IMR-90 (cell line): ENCODE data around the gene ASB13. TPM values are rescaled to one million over a fixed set of nuclear protein-coding genes. Genes with fewer than 3 reads are reported as not detected.

Experiments used
- ATAC-seq: fragments of 200-7000 bp; cut with Tn5 transposase; 2 replicates; pipeline ENCODE4 v1.9.1; 2020; ENCODE audit warnings: low read depth, mild to moderate bottlenecking, moderate library complexity
- BruUV-seq: library from RNA; stranded (reverse); fragments of 400-500 nt; replicated peaks from 2 replicates; lab custom pipeline; 2021; lab: Mats Ljungman, UMichigan
- CTCF ChIA-PET: fragments of 300-600 bp; formaldehyde crosslinking; extraction: SDS; loops from one replicate; lab custom pipeline; 2021; ENCODE audit warnings: antibody characterized with exemption; lab: Yijun Ruan, JAX
- POLR2A ChIA-PET: fragments of 300-600 bp; sonication (Branson Sonifier 250); formaldehyde crosslinking; loops from one replicate; lab custom pipeline; 2022; ENCODE audit warnings: antibody characterized with exemption; ENCODE audit not compliant: unreplicated experiment; lab: Charles Lee
- DNase-seq: peaks from one replicate; pipeline ENCODE4 v3.0.0; 2013
- H2AFZ ChIP-seq: replicated peaks from 2 replicates; pipeline ENCODE3; 2013; ENCODE audit warnings: low read length, mild to moderate bottlenecking; ENCODE audit not compliant: poor library complexity
- H2AK5ac ChIP-seq: 2 replicates; pipeline ENCODE4 v1.6.1; 2013; ENCODE audit warnings: low read depth, low read length, inconsistent platforms
- H2AK9ac ChIP-seq: replicated peaks from 2 replicates; pipeline ENCODE3; 2013; ENCODE audit warnings: mild to moderate bottlenecking, low read depth, low read length, moderate library complexity; ENCODE audit not compliant: poor library complexity
- H2BK120ac ChIP-seq: 2 replicates; pipeline ENCODE4 v1.6.1; 2013; ENCODE audit warnings: low read depth, low read length, inconsistent platforms
- H2BK15ac ChIP-seq: 3 replicates; pipeline ENCODE4 v1.6.1; 2013; ENCODE audit warnings: low read depth, low read length, inconsistent platforms
- H2BK20ac ChIP-seq: 2 replicates; pipeline ENCODE4 v1.6.1; 2013; ENCODE audit warnings: low read depth, mild to moderate bottlenecking, inconsistent platforms, low read length, moderate library complexity
- H2BK5ac ChIP-seq: 2 replicates; pipeline ENCODE4 v1.6.1; 2013; ENCODE audit warnings: mild to moderate bottlenecking, low read depth, low read length, inconsistent platforms; ENCODE audit not compliant: poor library complexity, severe bottlenecking
- H3K14ac ChIP-seq: replicated peaks from 2 replicates; pipeline ENCODE4 v1.6.1; 2013; ENCODE audit warnings: low read depth, low read length, inconsistent platforms
- H3K18ac ChIP-seq: 2 replicates; pipeline ENCODE4 v1.6.1; 2013; ENCODE audit warnings: low read depth, low read length, control low read depth
- H3K23ac ChIP-seq: 2 replicates; pipeline ENCODE4 v1.6.1; 2013; ENCODE audit warnings: low read depth, low read length, inconsistent platforms
- H3K27ac ChIP-seq: 2 replicates; pipeline ENCODE4 v1.5.1; 2013; ENCODE audit warnings: mild to moderate bottlenecking, control low read depth, low read length; ENCODE audit not compliant: insufficient read depth
- H3K27me3 ChIP-seq: 2 replicates; pipeline ENCODE4 v1.6.1; 2013; ENCODE audit warnings: low read length; ENCODE audit not compliant: control insufficient read depth, insufficient read depth
- H3K36me3 ChIP-seq: 2 replicates; pipeline ENCODE4 v1.6.1; 2013; ENCODE audit warnings: low read length, mixed read lengths; ENCODE audit not compliant: control insufficient read depth, insufficient read depth
- H3K4ac ChIP-seq: 2 replicates; pipeline ENCODE4 v1.6.1; 2013; ENCODE audit warnings: low read depth, low read length, inconsistent platforms
- H3K4me1 ChIP-seq: 2 replicates; pipeline ENCODE4 v1.6.1; 2013; ENCODE audit warnings: low read length, mixed read lengths; ENCODE audit not compliant: control insufficient read depth, insufficient read depth
- H3K4me2 ChIP-seq: 2 replicates; pipeline ENCODE4 v1.6.1; 2013; ENCODE audit warnings: low read depth, mild to moderate bottlenecking, control low read depth, low read length, moderate library complexity
- H3K4me3 ChIP-seq: 2 replicates; pipeline ENCODE4 v1.5.1; 2013; ENCODE audit warnings: low read depth, mild to moderate bottlenecking, control low read depth, low read length, moderate library complexity; ENCODE audit not compliant: insufficient read depth
- H3K56ac ChIP-seq: 2 replicates; pipeline ENCODE4 v1.6.1; 2013; ENCODE audit warnings: low read length, inconsistent platforms; ENCODE audit not compliant: insufficient read depth; ENCODE audit errors: extremely low read depth
- H3K79me1 ChIP-seq, 2 experiments: 2 replicates each; pipeline ENCODE4 v1.6.1; 2013; ENCODE audit warnings: low read length in 2 of 2, inconsistent platforms in 1 of 2, low read depth in 1 of 2
- H3K9ac ChIP-seq: 2 replicates; pipeline ENCODE4 v1.6.1; 2013; ENCODE audit warnings: low read depth, low read length, control low read depth
- H3K9me1 ChIP-seq: 2 replicates; pipeline ENCODE4 v1.6.1; 2013; ENCODE audit warnings: low read length, inconsistent platforms; ENCODE audit not compliant: insufficient read depth
- H3K9me3 ChIP-seq: 2 replicates; pipeline ENCODE4 v1.6.1; 2013; ENCODE audit warnings: low read length; ENCODE audit not compliant: control insufficient read depth, insufficient read depth
- H4K20me1 ChIP-seq: 2 replicates; pipeline ENCODE4 v1.6.1; 2013; ENCODE audit warnings: low read length, inconsistent platforms; ENCODE audit not compliant: insufficient read depth
- H4K5ac ChIP-seq: 2 replicates; pipeline ENCODE4 v1.6.1; 2013; ENCODE audit warnings: mild to moderate bottlenecking, low read depth, low read length, control low read depth
- H4K8ac ChIP-seq, 2 experiments: 2 replicates each; pipeline ENCODE4 v1.6.1; 2013; ENCODE audit warnings: low read depth in 2 of 2, low read length in 2 of 2, control low read depth in 1 of 2, inconsistent platforms in 1 of 2
- H4K91ac ChIP-seq: 2 replicates; pipeline ENCODE4 v1.6.1; 2013; ENCODE audit warnings: low read depth, low read length, inconsistent platforms; ENCODE audit not compliant: insufficient read depth
- CEBPB ChIP-seq: IDR thresholded peaks from 2 replicates; pipeline ENCODE4 v1.6.1; 2012; ENCODE audit warnings: low read depth, low read length, improper control_type of control experiment
- MAZ ChIP-seq: IDR thresholded peaks from 2 replicates; pipeline ENCODE4 v1.6.1; 2012; ENCODE audit warnings: low read depth, mild to moderate bottlenecking, low read length, improper control_type of control experiment, moderate library complexity, borderline replicate concordance
- WGBS, 2 experiments: methylation state at CpG; one replicate each; pipeline versions ENCODE4 v1.1.5 to v1.1.7; 2013; ENCODE audit warnings: missing lambda C conversion rate in 2 of 2; ENCODE audit not compliant: insufficient read length in 1 of 2; ENCODE audit errors: extremely low coverage in 2 of 2; 5-methylcytosine and 5-hydroxymethylcytosine counted together
- dilution Hi-C: fragments of 300-500 bp; cut with HindIII; formaldehyde crosslinking; loops from one replicate; pipeline ENCODE4 v1.14.3; 2018; ENCODE audit warnings: low sequenced_read_pairs; ENCODE audit not compliant: unreplicated experiment
- in situ Hi-C: fragments of 300-500 bp; cut with MboI; formaldehyde crosslinking; loops from 3 replicates; pipeline ENCODE4 v1.14.3; 2019; ENCODE audit warnings: low sequenced_read_pairs, inconsistent platforms, mixed read lengths
- intact Hi-C: fragments of 100-400 bp; cut with micrococcal nuclease; formaldehyde crosslinking; loops from 2 replicates; pipeline ENCODE4 v1.10.0; 2022
- polyA plus RNA-seq, 3 experiments: library from polyadenylated mRNA; depleted of rRNA; stranded (reverse); fragments of >200 nt; gene quantifications; 2 replicates each; pipeline ENCODE4 v1.2.3, GENCODE V29; 2012; ENCODE audit warnings: low replicate concordance in 1 of 3
- total RNA-seq: library from RNA; depleted of rRNA; stranded (reverse); fragments of >200 nt; gene quantifications from 2 replicates; pipeline ENCODE4 v1.2.3, GENCODE V29; 2012

ASB13 gene
- total and polyA plus RNA-seq, 2 of the 4 experiments (the other 2 are of a cell fraction) = 4.6 to 6.3 TPM

DNA sequence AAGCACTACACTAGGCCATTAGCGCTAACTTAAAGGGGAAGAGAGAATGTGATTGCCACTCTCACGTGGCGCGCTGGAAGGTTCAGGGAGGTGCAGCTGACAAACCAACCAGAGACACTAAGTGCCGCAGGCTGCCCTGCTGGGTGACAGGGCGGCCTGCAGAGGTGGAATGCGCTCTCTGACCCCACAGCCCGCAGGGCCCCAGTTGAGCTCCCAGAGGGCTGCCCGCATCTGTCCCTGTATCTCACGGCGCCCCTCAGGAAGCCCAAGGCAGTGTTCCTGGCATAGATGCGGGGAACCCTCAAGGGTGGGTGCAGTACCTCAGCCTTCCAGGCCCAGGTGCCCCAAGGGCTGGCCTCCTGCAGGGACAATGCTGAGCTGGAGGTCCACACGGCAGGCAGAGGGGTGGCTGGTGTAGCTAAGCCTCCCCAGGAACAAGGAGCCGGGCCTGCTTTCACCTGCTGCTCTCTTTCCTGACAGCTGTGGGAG lies 75.0 kb downstream of the ASB13 start:
- Histone ChIP-seq H3K36me3 (no peaks in the 10 kb centered on the region), H2AK5ac (peak overlapping the region; percentile 28), H3K27ac (no peak overlapping the region), H2AK9ac (no peak overlapping the region), H2BK15ac (0 out of 3 replicates have a peak overlapping the region, but pooled peaks have one; percentile 7), H3K4me1 (peaks cover 12% of the 10 kb centered on the region), H3K23ac (no peak overlapping the region), H3K4me2 (no peak overlapping the region), H3K4me3 (no peak overlapping the region), H3K79me1 (peaks cover 0 to 12% of the 10 kb centered on the region in 2 experiments; a peak in 1 of 4 replicates), H2BK5ac (no peak overlapping the region), H3K27me3 (no peaks in the 10 kb centered on the region), H3K9ac (no peak overlapping the region), H3K9me1 (peaks cover 18% of the 10 kb centered on the region; the same call in 1 of the 2 replicates), H3K4ac (peak overlapping the region; percentile 13; the same call in 1 of the 2 replicates), H2AFZ (no peak overlapping the region), H4K91ac (peak overlapping the region; percentile 19; the same call in 1 of the 2 replicates), H3K56ac (no peak overlapping the region), H4K5ac (no peak overlapping the region), H3K18ac (no peak overlapping the region), H2BK20ac (no peak overlapping the region), H4K20me1 (no peaks in the 10 kb centered on the region), H2BK120ac (no peak overlapping the region), H4K8ac (no peak overlapping the region), H3K14ac (no peak overlapping the region), H3K9me3 (no peaks in the 10 kb centered on the region)
- TF ChIP-seq CEBPB (no peak), MAZ (no peak)
- CTCF ChIA-PET = no interaction called here
- ATAC-seq (no peak), DNase-seq (no peak)
- 100% methylated on average over 1 of the region's 14 CpGs; no CpG with 5 or more reads in 1 of the 2 experiments for WGBS, 2 experiments
- dilution Hi-C loops = no loop called here
- BruUV-seq = no TSS peak
- POLR2A ChIA-PET = no interaction called here
- intact Hi-C loops = no loop called here
- in situ Hi-C loops = no loop called here
